Calu3 (cell line): ENCODE measurements around the gene FSIP1. TPM values are rescaled to one million over a fixed set of nuclear protein-coding genes. Genes with fewer than 3 reads are reported as not detected.

Experiments
- BruUV-seq: library from RNA; stranded (reverse); fragments of 400-500 nt; replicated peaks from 2 replicates; lab custom pipeline; 2021; lab: Mats Ljungman, UMichigan
- CTCF ChIA-PET: fragments of 300-600 bp; sonication (Branson Sonifier 250); formaldehyde crosslinking; loops from one replicate; lab custom pipeline; 2022; ENCODE audit warnings: antibody characterized with exemption; lab: Charles Lee
- DNase-seq: peaks from one replicate; pipeline ENCODE4 v3.0.0; 2022
- H3K27ac Mint-ChIP-seq: one replicate; pipeline ENCODE4 v1.8.0; 2022; ENCODE audit warnings: mixed read lengths; ENCODE audit not compliant: unreplicated experiment
- H3K27me3 Mint-ChIP-seq: one replicate; pipeline ENCODE4 v1.8.0; 2022; ENCODE audit warnings: mixed read lengths; ENCODE audit not compliant: unreplicated experiment
- H3K36me3 Mint-ChIP-seq: one replicate; pipeline ENCODE4 v1.8.0; 2022; ENCODE audit warnings: mild to moderate bottlenecking, moderate library complexity, mixed read lengths; ENCODE audit not compliant: insufficient read depth, unreplicated experiment
- H3K4me1 Mint-ChIP-seq: one replicate; pipeline ENCODE4 v1.8.0; 2022; ENCODE audit warnings: mild to moderate bottlenecking, low read depth, mixed read lengths; ENCODE audit not compliant: unreplicated experiment
- H3K4me3 Mint-ChIP-seq: one replicate; pipeline ENCODE4 v1.8.0; 2022; ENCODE audit warnings: mild to moderate bottlenecking, low read depth, moderate library complexity, mixed read lengths; ENCODE audit not compliant: unreplicated experiment
- H3K9me3 Mint-ChIP-seq: one replicate; pipeline ENCODE4 v1.8.0; 2022; ENCODE audit warnings: low read depth, mixed read lengths; ENCODE audit not compliant: unreplicated experiment
- intact Hi-C: fragments of 100-400 bp; cut with micrococcal nuclease; formaldehyde crosslinking; loops from one replicate; pipeline ENCODE4 v1.10.0; 2022; ENCODE audit not compliant: unreplicated experiment
- total RNA-seq: library from RNA; stranded (reverse); gene quantifications from 2 replicates; pipeline ENCODE4 v1.2.3, GENCODE V29; 2022
- TF ChIP-seq, protein P1 (sequence below): fragments of 200-600 bp; IDR thresholded peaks from one replicate; pipeline ENCODE4 v1.8.0; 2022; ENCODE audit warnings: antibody characterized with exemption; ENCODE audit not compliant: unreplicated experiment

The FSIP1 gene
- total RNA-seq, 1 experiment from 2014 or later: 0.28 TPM

GRCh38 chr15:39623529-39623931, 159.1 kb downstream of the FSIP1 start:
- no peaks in the 10 kb centered on the region for H3K9me3 Mint-ChIP-seq
- H3K4me1 Mint-ChIP-seq: peaks cover 22% of the 10 kb centered on the region
- H3K4me3 Mint-ChIP-seq: no peak overlapping the region
- no peak overlapping the region for H3K27ac Mint-ChIP-seq
- DNase-seq: no peak
- CTCF ChIA-PET: no interaction called here
- intact Hi-C loops: no loop called here
- H3K36me3 Mint-ChIP-seq: no peaks in the 10 kb centered on the region
- H3K27me3 Mint-ChIP-seq: no peaks in the 10 kb centered on the region
- no TSS peak for BruUV-seq
- TF ChIP-seq, protein P1, sequence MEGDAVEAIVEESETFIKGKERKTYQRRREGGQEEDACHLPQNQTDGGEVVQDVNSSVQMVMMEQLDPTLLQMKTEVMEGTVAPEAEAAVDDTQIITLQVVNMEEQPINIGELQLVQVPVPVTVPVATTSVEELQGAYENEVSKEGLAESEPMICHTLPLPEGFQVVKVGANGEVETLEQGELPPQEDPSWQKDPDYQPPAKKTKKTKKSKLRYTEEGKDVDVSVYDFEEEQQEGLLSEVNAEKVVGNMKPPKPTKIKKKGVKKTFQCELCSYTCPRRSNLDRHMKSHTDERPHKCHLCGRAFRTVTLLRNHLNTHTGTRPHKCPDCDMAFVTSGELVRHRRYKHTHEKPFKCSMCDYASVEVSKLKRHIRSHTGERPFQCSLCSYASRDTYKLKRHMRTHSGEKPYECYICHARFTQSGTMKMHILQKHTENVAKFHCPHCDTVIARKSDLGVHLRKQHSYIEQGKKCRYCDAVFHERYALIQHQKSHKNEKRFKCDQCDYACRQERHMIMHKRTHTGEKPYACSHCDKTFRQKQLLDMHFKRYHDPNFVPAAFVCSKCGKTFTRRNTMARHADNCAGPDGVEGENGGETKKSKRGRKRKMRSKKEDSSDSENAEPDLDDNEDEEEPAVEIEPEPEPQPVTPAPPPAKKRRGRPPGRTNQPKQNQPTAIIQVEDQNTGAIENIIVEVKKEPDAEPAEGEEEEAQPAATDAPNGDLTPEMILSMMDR: no peak

DNA sequence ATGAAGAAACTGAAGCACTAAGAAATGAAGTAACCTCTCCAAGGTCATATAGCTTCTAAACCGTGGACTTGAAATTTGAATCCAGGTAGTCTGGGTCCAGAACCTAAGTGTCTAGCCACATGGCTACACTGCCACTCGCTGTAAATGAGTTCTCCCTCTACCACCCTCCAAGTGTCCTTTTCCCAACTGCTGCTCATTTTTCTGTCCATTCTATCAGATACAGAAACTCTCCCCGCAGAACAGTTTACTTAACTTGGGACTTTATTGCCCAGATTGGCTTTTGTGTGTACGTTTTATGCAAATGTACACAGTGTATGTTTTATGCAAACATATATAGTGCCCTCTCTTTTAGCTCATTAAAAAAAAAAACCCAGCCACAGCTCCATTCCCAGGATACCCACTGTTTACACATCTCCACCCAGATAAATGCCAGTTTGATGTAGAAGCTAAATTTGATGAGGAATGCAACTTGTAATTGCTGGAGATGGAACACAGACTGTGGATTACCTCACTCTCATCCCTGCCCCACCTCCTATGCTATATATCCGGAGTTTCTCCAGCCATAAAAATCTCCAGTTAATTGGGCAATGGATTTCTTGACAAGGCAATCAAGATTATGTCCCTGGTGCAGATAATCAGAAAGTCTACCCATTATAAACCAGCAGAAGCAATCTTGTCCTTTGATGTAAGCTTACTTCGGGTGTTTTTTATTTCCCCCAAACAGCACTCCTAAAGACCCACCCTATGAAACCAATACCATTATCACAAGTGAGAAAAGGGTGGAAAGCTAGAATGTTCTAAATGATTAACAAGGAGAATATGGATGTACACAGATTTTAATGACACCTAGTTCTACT, 159.8 kb downstream of the FSIP1 start:
- no TSS peak for BruUV-seq
- H3K4me1 Mint-ChIP-seq: peaks cover 16% of the 10 kb centered on the region
- TF ChIP-seq, protein P1: no peak
- intact Hi-C loops: no loop called here
- CTCF ChIA-PET: no interaction called here
- H3K27ac Mint-ChIP-seq: no peak overlapping the region
- no peaks in the 10 kb centered on the region for H3K9me3 Mint-ChIP-seq
- H3K36me3 Mint-ChIP-seq: no peaks in the 10 kb centered on the region
- no peak overlapping the region for H3K4me3 Mint-ChIP-seq
- no peak for DNase-seq
- no peaks in the 10 kb centered on the region for H3K27me3 Mint-ChIP-seq

GRCh38 chr15:39621976-39622375, 160.7 kb downstream of the FSIP1 start:
- CTCF ChIA-PET: no interaction called here
- Mint-ChIP-seq H3K4me3 (no peak overlapping the region), H3K36me3 (no peaks in the 10 kb centered on the region), H3K27me3 (no peaks in the 10 kb centered on the region), H3K9me3 (no peaks in the 10 kb centered on the region), H3K4me1 (peaks cover 14% of the 10 kb centered on the region), H3K27ac (no peak overlapping the region)
- intact Hi-C loops: no loop called here
- no peak for DNase-seq
- TF ChIP-seq, protein P1: no peak
- no TSS peak for BruUV-seq

DNA sequence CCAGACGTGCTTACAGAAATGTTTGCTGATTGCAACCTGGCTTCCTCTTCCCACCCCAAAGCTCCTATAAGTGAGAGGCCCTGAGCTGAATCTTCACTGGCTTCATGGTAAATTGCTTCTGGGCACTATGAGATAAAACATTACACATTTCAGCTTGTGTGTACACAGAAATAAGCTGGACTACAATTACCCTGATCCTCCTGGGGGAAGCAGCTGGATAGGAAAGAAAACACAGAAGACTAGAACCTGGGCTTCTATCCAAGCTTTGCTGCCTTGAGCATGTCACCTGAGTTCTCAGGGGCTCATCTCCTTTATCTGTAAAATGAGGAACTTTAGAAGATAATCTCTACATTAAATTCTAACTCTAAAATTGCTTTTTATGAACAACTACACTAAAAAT, 161.4 kb downstream of the FSIP1 start:
- Mint-ChIP-seq H3K9me3 (no peaks in the 10 kb centered on the region), H3K27ac (no peak overlapping the region)

More for the DNA sequence above, 161.4 kb downstream of the FSIP1 start:
- BruUV-seq: no TSS peak
- TF ChIP-seq, protein P1: no peak
- H3K4me1 Mint-ChIP-seq: peaks cover 22% of the 10 kb centered on the region
- CTCF ChIA-PET: no interaction called here
- no peak for DNase-seq
- intact Hi-C loops: no loop called here
- H3K4me3 Mint-ChIP-seq: no peak overlapping the region
- no peaks in the 10 kb centered on the region for H3K36me3 Mint-ChIP-seq
- H3K27me3 Mint-ChIP-seq: no peaks in the 10 kb centered on the region
